T-helper 22 cell (primary cell): ENCODE results near the gene FBXW11.

Experiments used
- DNase-seq: peaks from one replicate; pipeline ENCODE4 v3.0.0-alpha.2; 2020; ENCODE audit warnings: low read depth

Gene FBXW11

GRCh38 chr5:172015346-172015745 is 8.9 kb upstream of the FBXW11 start:
- no peak for DNase-seq

- no peak for DNase-seq
These were observed 3.8 kb upstream of the FBXW11 start for GRCh38 chr5:172010278-172010677.

- no peak for DNase-seq
These were observed 3.3 kb upstream of the FBXW11 start for GRCh38 chr5:172009536-172010270.

- DNase-seq: no peak
These were observed 2.3 kb upstream of the FBXW11 start for GRCh38 chr5:172008689-172009141.

GRCh38 chr5:172008111-172008455 is 1.6 kb upstream of the FBXW11 start:
- no peak for DNase-seq

- DNase-seq: no peak
These were observed 1.0 kb upstream of the FBXW11 start for GRCh38 chr5:172007175-172008110.

GRCh38 chr5:172005708-172006320 is 624 bp downstream of the FBXW11 start:
- no peak for DNase-seq

- DNase-seq: no peak
These were observed 1.6 kb downstream of the FBXW11 start for GRCh38 chr5:172004824-172005237.

GRCh38 chr5:172003746-172004145 is 2.7 kb downstream of the FBXW11 start:
- DNase-seq: no peak

GRCh38 chr5:172002840-172003512 is 3.5 kb downstream of the FBXW11 start:
- no peak for DNase-seq

- no peak for DNase-seq
These were observed 4.1 kb downstream of the FBXW11 start for GRCh38 chr5:172002310-172002709.

- no peak for DNase-seq
These were observed 6.6 kb downstream of the FBXW11 start for GRCh38 chr5:171999877-172000276.

- DNase-seq: no peak
These were observed 7.3 kb downstream of the FBXW11 start for GRCh38 chr5:171999100-171999499.

GRCh38 chr5:171997011-171997410 is 9.4 kb downstream of the FBXW11 start:
- no peak for DNase-seq

- no peak for DNase-seq
These were observed 13.6 kb downstream of the FBXW11 start for GRCh38 chr5:171992813-171993212.

GRCh38 chr5:171992305-171992704 is 14.1 kb downstream of the FBXW11 start:
- no peak for DNase-seq

- DNase-seq: no peak
These were observed 15.8 kb downstream of the FBXW11 start for GRCh38 chr5:171990713-171991015.

- DNase-seq: no peak
These were observed 16.3 kb downstream of the FBXW11 start for GRCh38 chr5:171989946-171990712.

- DNase-seq: no peak
These were observed 17.2 kb downstream of the FBXW11 start for GRCh38 chr5:171989276-171989675.

GRCh38 chr5:171986772-171987171 is 19.7 kb downstream of the FBXW11 start:
- no peak for DNase-seq

- no peak for DNase-seq
These were observed 21.6 kb downstream of the FBXW11 start for GRCh38 chr5:171984748-171985419.
